Stimulated activated CD4-positive, alpha-beta T cell treated with anti-CD3 and anti-CD28 coated beads, Interleukin-1b, Interleukin-23, amount 100 ng/mL, for 24 hours (primary cell): Measurements from ENCODE around the gene TMEFF2.
"Not testable (repeated sequence)": the region's sequence is repeated elsewhere in the genome, so short reads cannot be mapped to it uniquely, and the experiment has no call there.

ENCODE experiments used
- DNase-seq, 4 experiments: peaks; one replicate each; pipeline ENCODE4 v3.0.0-alpha.2; 2020; ENCODE audit warnings: low read depth in 4 of 4, low spot score in 1 of 4

The TMEFF2 gene

GRCh38 chr2:192130312-192130711, 64.4 kb downstream of the TMEFF2 start:
- not testable (repeated sequence) for DNase-seq

GRCh38 chr2:192128655-192129054, 66.1 kb downstream of the TMEFF2 start:
- no peak for DNase-seq

- no peak for DNase-seq
Observed at GRCh38 chr2:192127434-192127833, 67.3 kb downstream of the TMEFF2 start.

- DNase-seq = no peak
Observed at GRCh38 chr2:192126912-192127311, 67.8 kb downstream of the TMEFF2 start.

- DNase-seq = no peak
Observed at GRCh38 chr2:192126426-192126825, 68.3 kb downstream of the TMEFF2 start.

GRCh38 chr2:192124571-192124970, 70.2 kb downstream of the TMEFF2 start:
- DNase-seq = no peak

- DNase-seq = no peak
Observed at GRCh38 chr2:192123847-192124246, 70.9 kb downstream of the TMEFF2 start.

- DNase-seq = no peak
Observed at GRCh38 chr2:192122946-192123345, 71.8 kb downstream of the TMEFF2 start.

GRCh38 chr2:192122141-192122540, 72.6 kb downstream of the TMEFF2 start:
- no peak for DNase-seq

- DNase-seq = no peak
Observed at GRCh38 chr2:192119536-192119935, 75.2 kb downstream of the TMEFF2 start.

GRCh38 chr2:192117705-192118104, 77.0 kb downstream of the TMEFF2 start:
- DNase-seq = no peak

GRCh38 chr2:192111536-192111935, 83.2 kb downstream of the TMEFF2 start:
- not testable (repeated sequence) for DNase-seq

- no peak for DNase-seq
Observed at GRCh38 chr2:192099742-192100141, 95.0 kb downstream of the TMEFF2 start.

GRCh38 chr2:192098814-192099491, 95.8 kb downstream of the TMEFF2 start:
- DNase-seq = no peak

- no peak for DNase-seq
Observed at GRCh38 chr2:192091476-192091875, 103.3 kb downstream of the TMEFF2 start.

- DNase-seq = no peak
Observed at GRCh38 chr2:192090911-192091310, 103.8 kb downstream of the TMEFF2 start.

GRCh38 chr2:192087398-192087958, 107.3 kb downstream of the TMEFF2 start:
- no peak for DNase-seq

- DNase-seq = no peak
Observed at GRCh38 chr2:192082121-192082520, 112.6 kb downstream of the TMEFF2 start.

- DNase-seq = not testable (repeated sequence)
Observed at GRCh38 chr2:192080096-192080495, 114.6 kb downstream of the TMEFF2 start.

- DNase-seq = no peak
Observed at GRCh38 chr2:192073878-192074277, 120.9 kb downstream of the TMEFF2 start.

GRCh38 chr2:192072778-192073177, 122.0 kb downstream of the TMEFF2 start:
- no peak for DNase-seq

GRCh38 chr2:192072261-192072660, 122.5 kb downstream of the TMEFF2 start:
- no peak for DNase-seq

- DNase-seq = no peak
Observed at GRCh38 chr2:192070099-192070498, 124.6 kb downstream of the TMEFF2 start.
